ENCODE measurements around the gene SPACA7.

DNA sequence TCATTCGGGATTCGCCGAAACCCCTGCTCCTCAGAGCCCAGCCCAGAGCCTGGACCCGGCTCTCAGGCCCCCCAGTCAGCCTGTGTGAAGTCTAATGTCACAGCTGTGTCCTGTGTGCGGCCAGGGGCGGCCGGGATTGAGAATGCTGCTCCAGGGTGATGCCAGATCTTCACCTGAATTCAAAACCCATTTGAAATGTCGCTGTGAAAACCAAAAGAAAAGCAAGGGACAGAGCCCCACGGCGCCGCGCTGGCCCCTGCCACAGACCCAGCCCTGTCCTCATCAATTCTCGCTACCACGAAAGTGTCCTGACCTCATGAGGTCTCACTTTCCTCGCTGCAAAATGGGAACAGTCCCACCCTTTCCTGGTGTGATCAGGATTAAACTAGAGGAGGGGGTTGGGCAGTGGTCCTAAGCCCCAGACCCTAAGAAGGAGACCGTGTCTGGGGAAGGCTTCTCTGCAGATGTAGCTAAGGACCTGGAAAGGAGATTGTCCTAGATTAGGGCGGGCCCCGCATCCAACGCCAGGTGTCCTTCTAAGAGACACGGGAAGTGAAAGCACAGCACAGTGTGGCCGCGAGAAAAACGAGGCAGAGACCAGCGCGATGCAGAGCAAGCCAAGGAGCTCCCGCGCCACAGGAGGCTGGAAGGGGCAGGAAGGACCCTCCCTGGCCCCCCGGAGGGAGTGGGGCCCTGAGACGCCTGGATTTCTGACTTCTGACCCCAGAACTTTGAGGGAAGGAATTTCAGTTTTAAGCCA lies 34.0 kb upstream of the SPACA7 start:
- TF ChIP-seq, protein P1, sequence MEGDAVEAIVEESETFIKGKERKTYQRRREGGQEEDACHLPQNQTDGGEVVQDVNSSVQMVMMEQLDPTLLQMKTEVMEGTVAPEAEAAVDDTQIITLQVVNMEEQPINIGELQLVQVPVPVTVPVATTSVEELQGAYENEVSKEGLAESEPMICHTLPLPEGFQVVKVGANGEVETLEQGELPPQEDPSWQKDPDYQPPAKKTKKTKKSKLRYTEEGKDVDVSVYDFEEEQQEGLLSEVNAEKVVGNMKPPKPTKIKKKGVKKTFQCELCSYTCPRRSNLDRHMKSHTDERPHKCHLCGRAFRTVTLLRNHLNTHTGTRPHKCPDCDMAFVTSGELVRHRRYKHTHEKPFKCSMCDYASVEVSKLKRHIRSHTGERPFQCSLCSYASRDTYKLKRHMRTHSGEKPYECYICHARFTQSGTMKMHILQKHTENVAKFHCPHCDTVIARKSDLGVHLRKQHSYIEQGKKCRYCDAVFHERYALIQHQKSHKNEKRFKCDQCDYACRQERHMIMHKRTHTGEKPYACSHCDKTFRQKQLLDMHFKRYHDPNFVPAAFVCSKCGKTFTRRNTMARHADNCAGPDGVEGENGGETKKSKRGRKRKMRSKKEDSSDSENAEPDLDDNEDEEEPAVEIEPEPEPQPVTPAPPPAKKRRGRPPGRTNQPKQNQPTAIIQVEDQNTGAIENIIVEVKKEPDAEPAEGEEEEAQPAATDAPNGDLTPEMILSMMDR (IDR thresholded peaks at IDR 0.05) = no peak
- TF ChIP-seq POLR2A (IDR thresholded peaks at IDR 0.05) = no peak
- TF ChIP-seq EP300 (IDR thresholded peaks at IDR 0.05) = no peak
